ENCODE measurements around the gene PAX2.

PAX2 gene

DNA sequence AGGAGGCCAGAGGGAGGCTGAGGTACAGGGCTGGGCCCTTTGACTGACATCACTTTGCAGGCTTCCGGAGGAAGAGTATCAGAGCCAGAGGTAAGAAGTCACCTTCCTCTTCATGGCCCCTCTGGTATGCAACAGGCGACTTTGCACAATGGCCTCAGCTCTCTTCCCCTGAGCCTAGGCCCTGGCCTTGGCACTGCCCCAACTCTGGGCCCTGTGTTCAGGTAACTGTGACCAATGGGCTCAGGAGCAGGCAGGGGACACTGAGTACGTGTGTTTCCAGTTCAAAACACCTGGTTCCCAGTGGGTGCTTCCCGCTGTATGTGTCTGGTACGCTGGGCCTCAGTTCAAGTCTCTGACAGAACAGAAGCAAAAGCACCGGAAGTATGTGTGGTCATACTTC, 12.1 kb upstream of the PAX2 start:
- no peak for DNase-seq (ENCODE audit: low read depth, low spot score)
- H3K4me3 ChIP-seq (ENCODE audit: low read length), result no peak overlapping the region
- WGBS (ENCODE audit: insufficient coverage, insufficient read length), result no CpG with 5 or more reads among the region's 6 CpGs
- no peaks in the 10 kb centered on the region for H3K36me3 ChIP-seq (ENCODE audit: control insufficient read depth, insufficient read depth, low read length)
- peaks cover 4% of the 10 kb centered on the region; the same call in 1 of the 2 replicates for H3K4me1 ChIP-seq (ENCODE audit: control insufficient read depth, insufficient read depth, low read length)
- peaks cover 96% of the 10 kb centered on the region for H3K27me3 ChIP-seq (ENCODE audit: control insufficient read depth, insufficient read depth, low read length)
- H3K9me3 ChIP-seq (ENCODE audit: control insufficient read depth, insufficient read depth, low read length), result no peaks in the 10 kb centered on the region
- H3K27ac ChIP-seq (ENCODE audit: low read length), result no peak overlapping the region

DNA sequence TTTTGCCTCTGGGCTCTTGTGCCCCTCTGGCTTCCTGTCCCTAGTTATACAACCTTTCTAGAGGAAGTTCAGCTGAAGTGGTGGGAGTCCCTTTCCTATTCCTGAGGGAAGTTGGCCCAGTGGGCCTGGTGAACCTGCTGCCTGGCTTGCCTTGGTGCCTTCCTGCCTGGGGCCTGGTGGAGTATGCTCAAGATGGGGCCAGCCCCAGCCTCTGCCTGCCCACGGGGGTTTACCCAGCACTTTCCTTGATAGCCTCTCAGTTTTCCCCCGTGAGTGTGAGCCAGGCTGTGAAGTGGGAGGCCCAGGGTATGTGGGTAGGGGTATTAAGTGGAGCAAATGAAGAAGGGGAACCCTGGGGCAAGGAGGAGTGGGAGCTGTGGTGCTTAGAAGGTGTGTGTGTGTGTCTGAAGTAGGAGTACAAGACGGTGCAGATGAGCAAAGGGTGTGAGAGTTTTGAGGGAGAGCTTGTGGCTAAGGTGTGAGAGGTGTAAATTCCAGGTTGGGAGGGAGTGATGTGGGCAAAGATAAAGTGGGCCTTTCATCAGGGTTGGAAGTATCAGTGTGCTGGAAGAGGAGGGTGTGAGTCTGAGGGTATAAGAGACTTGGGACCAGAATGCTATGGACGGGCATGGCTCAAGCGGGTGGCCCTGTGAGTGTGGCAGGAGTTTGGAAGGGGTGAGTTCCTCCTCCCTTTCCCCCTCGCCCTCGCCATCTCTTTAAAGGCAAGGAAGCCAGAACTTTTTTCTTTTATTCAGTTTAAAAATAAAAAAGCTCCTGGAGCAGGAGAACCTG, 10.9 kb upstream of the PAX2 start:
- Histone ChIP-seq H3K4me3 (ENCODE audit: low read length) (no peak overlapping the region), H3K4me1 (ENCODE audit: control insufficient read depth, insufficient read depth, low read length) (peaks cover 6% of the 10 kb centered on the region; the same call in 1 of the 2 replicates), H3K9me3 (ENCODE audit: control insufficient read depth, insufficient read depth, low read length) (no peaks in the 10 kb centered on the region), H3K27me3 (ENCODE audit: control insufficient read depth, insufficient read depth, low read length) (peaks cover 98% of the 10 kb centered on the region), H3K36me3 (ENCODE audit: control insufficient read depth, insufficient read depth, low read length) (no peaks in the 10 kb centered on the region), H3K27ac (ENCODE audit: low read length) (no peak overlapping the region)
- WGBS (ENCODE audit: insufficient coverage, insufficient read length), result no CpG with 5 or more reads among the region's 7 CpGs
- DNase-seq (ENCODE audit: low read depth, low spot score), result no peak

DNA sequence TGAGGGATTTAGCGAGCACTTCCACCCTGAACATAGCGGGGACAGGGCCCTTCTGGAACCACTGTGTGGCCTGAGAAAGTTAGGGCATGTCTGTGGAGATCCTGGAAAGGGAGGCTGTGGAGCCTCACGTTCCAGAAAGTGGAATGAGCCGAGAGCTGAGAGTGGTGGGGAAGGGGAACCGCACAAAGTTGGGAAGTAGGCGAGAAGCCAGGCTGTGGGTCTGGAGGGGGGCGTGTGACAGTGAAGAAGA, 10.4 kb upstream of the PAX2 start:
- H3K36me3 ChIP-seq (ENCODE audit: control insufficient read depth, insufficient read depth, low read length), result no peaks in the 10 kb centered on the region
- H3K27ac ChIP-seq (ENCODE audit: low read length), result no peak overlapping the region
- no peak for DNase-seq (ENCODE audit: low read depth, low spot score)
- H3K4me3 ChIP-seq (ENCODE audit: low read length), result no peak overlapping the region
- H3K27me3 ChIP-seq (ENCODE audit: control insufficient read depth, insufficient read depth, low read length), result peaks cover 98% of the 10 kb centered on the region
- no peaks in the 10 kb centered on the region for H3K9me3 ChIP-seq (ENCODE audit: control insufficient read depth, insufficient read depth, low read length)
- peaks cover 6% of the 10 kb centered on the region; the same call in 1 of the 2 replicates for H3K4me1 ChIP-seq (ENCODE audit: control insufficient read depth, insufficient read depth, low read length)
- no CpG with 5 or more reads among the region's 7 CpGs for WGBS (ENCODE audit: insufficient coverage, insufficient read length)

DNA sequence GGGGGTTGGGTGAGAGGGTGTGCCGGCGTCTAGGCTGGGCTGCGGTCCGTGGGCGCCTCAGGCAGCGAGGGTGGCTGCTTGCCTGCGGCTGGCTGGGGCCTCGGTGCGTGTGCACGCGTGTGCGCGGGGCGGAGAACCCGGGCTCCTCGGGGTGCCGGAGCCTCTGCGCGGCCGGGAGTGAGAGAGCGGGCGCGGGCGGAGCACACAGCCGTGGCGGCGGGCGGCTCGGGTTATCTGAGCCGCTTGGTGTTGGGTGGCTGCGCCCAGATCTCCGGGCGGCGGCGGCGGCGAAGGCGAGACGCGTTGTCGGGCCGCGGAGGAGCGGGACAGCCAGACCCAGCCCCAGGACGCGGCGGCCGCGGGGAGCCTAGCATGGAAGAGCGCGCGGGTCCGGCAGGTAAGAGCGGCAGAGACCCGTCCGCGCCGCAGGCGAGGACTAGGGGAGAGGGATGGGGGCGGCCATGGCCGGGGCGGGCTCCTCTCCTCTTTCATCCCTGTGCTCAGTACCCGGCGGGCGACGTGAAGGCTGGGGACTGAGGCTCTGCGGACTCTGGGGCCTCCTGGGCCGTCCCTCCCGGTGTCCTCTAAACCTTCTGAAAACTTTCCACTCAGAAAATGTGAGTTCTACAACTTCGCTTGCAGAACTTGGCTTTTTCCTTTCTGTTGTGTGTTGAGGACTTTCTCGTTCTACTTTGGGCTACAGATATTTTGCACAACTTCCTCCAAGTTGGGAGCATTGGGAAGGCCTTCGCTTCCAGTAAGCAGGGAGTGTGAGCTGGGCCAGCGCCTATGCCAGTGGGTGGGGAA, 9.8 kb upstream of the PAX2 start:
- Histone ChIP-seq H3K36me3 (ENCODE audit: control insufficient read depth, insufficient read depth, low read length) (no peaks in the 10 kb centered on the region), H3K4me3 (ENCODE audit: low read length) (no peak overlapping the region), H3K27me3 (ENCODE audit: control insufficient read depth, insufficient read depth, low read length) (peaks cover 98% of the 10 kb centered on the region), H3K27ac (ENCODE audit: low read length) (no peak overlapping the region), H3K4me1 (ENCODE audit: control insufficient read depth, insufficient read depth, low read length) (peaks cover 6% of the 10 kb centered on the region; the same call in 1 of the 2 replicates), H3K9me3 (ENCODE audit: control insufficient read depth, insufficient read depth, low read length) (no peaks in the 10 kb centered on the region)
- no peak for DNase-seq (ENCODE audit: low read depth, low spot score)
- WGBS (ENCODE audit: insufficient coverage, insufficient read length), result no CpG with 5 or more reads among the region's 73 CpGs

GRCh38 chr10:100736144-100736808, 9.1 kb upstream of the PAX2 start:
- Histone ChIP-seq H3K27ac (ENCODE audit: low read length) (no peak overlapping the region), H3K4me1 (ENCODE audit: control insufficient read depth, insufficient read depth, low read length) (peaks cover 6% of the 10 kb centered on the region; the same call in 1 of the 2 replicates), H3K36me3 (ENCODE audit: control insufficient read depth, insufficient read depth, low read length) (no peaks in the 10 kb centered on the region), H3K4me3 (ENCODE audit: low read length) (no peak overlapping the region), H3K9me3 (ENCODE audit: control insufficient read depth, insufficient read depth, low read length) (no peaks in the 10 kb centered on the region), H3K27me3 (ENCODE audit: control insufficient read depth, insufficient read depth, low read length) (peaks cover 96% of the 10 kb centered on the region)
- no peak for DNase-seq (ENCODE audit: low read depth, low spot score)
- WGBS (ENCODE audit: insufficient coverage, insufficient read length), result no CpG with 5 or more reads among the region's 6 CpGs

DNA sequence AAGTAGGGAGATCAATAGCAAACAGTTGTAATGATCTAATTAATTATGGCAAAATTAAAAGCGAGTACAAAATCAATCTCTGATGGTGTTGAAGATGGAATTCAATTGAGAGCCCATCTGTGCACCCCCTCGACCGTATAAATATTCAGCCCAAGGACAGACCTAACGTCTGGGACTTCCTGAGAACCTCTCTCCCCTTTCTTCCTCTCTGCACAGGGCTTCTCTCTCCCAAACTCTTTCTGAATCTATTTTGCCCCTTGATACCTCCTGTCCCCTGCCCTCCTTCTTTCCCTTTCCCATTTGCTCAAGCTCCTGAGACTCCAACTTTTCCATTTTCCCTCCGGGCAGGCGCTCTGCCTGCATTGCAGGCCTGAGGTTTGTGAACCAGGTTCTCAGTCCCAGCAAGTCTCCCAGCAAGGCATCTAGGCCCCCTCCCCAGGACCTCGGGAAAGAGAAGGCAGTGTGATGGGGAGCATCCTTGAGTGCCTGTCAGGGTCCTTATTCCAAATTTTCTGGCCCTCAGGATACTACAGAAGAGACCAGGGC, 8.5 kb upstream of the PAX2 start:
- Histone ChIP-seq H3K4me1 (ENCODE audit: control insufficient read depth, insufficient read depth, low read length) (peaks cover 6% of the 10 kb centered on the region; the same call in 1 of the 2 replicates), H3K36me3 (ENCODE audit: control insufficient read depth, insufficient read depth, low read length) (no peaks in the 10 kb centered on the region), H3K27ac (ENCODE audit: low read length) (no peak overlapping the region), H3K4me3 (ENCODE audit: low read length) (no peak overlapping the region), H3K9me3 (ENCODE audit: control insufficient read depth, insufficient read depth, low read length) (no peaks in the 10 kb centered on the region), H3K27me3 (ENCODE audit: control insufficient read depth, insufficient read depth, low read length) (peaks cover 96% of the 10 kb centered on the region)
- WGBS (ENCODE audit: insufficient coverage, insufficient read length), result no CpG with 5 or more reads among the region's 7 CpGs
- no peak for DNase-seq (ENCODE audit: low read depth, low spot score)

DNA sequence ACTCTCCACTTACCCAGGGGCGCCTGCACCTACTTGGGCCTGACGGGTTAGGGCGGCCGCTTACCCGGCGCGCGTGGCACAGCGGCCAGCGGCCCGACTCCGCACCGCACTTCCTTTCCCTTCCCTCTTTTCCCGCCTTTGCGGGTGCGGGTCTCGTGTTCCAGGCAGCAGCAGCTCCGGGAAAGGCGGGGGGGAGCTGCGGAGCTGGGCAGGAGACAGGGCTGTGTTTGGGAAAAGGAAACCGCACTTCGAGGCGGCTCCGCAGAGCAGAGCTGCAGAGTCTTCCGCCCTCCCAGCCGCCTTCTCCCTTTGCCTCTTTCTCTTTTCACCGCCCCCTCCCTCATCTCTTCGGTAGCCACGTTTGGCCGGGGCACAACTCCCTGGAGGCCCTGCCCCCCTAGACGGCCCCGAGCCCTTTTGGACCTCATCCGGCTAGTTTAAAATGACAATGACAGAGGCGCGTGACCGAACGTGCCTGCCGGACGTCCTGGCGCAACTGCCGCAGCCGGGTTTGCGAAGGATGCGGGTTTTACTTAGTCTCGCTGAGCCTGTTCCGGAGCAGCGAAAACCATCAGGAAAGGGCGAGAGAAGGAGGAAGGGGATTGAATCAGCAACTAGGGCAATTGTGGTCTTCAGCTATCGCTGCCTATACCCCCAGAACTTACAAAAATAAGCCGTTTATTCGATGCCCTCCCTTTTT, 7.9 kb upstream of the PAX2 start:
- Histone ChIP-seq H3K4me3 (ENCODE audit: low read length) (no peak overlapping the region), H3K27me3 (ENCODE audit: control insufficient read depth, insufficient read depth, low read length) (peaks cover 96% of the 10 kb centered on the region), H3K36me3 (ENCODE audit: control insufficient read depth, insufficient read depth, low read length) (no peaks in the 10 kb centered on the region), H3K9me3 (ENCODE audit: control insufficient read depth, insufficient read depth, low read length) (no peaks in the 10 kb centered on the region), H3K27ac (ENCODE audit: low read length) (no peak overlapping the region), H3K4me1 (ENCODE audit: control insufficient read depth, insufficient read depth, low read length) (peaks cover 9% of the 10 kb centered on the region; the same call in 1 of the 2 replicates)
- WGBS (ENCODE audit: insufficient coverage, insufficient read length), result no CpG with 5 or more reads among the region's 51 CpGs
- no peak for DNase-seq (ENCODE audit: low read depth, low spot score)

GRCh38 chr10:100738055-100738827, 7.1 kb upstream of the PAX2 start:
- DNase-seq (ENCODE audit: low read depth, low spot score), result no peak
- Histone ChIP-seq H3K9me3 (ENCODE audit: control insufficient read depth, insufficient read depth, low read length) (no peaks in the 10 kb centered on the region), H3K4me1 (ENCODE audit: control insufficient read depth, insufficient read depth, low read length) (peaks cover 9% of the 10 kb centered on the region; the same call in 1 of the 2 replicates), H3K27me3 (ENCODE audit: control insufficient read depth, insufficient read depth, low read length) (peaks cover 95% of the 10 kb centered on the region), H3K4me3 (ENCODE audit: low read length) (no peak overlapping the region), H3K27ac (ENCODE audit: low read length) (no peak overlapping the region), H3K36me3 (ENCODE audit: control insufficient read depth, insufficient read depth, low read length) (no peaks in the 10 kb centered on the region)
- WGBS (ENCODE audit: insufficient coverage, insufficient read length), result no CpG with 5 or more reads among the region's 21 CpGs

DNA sequence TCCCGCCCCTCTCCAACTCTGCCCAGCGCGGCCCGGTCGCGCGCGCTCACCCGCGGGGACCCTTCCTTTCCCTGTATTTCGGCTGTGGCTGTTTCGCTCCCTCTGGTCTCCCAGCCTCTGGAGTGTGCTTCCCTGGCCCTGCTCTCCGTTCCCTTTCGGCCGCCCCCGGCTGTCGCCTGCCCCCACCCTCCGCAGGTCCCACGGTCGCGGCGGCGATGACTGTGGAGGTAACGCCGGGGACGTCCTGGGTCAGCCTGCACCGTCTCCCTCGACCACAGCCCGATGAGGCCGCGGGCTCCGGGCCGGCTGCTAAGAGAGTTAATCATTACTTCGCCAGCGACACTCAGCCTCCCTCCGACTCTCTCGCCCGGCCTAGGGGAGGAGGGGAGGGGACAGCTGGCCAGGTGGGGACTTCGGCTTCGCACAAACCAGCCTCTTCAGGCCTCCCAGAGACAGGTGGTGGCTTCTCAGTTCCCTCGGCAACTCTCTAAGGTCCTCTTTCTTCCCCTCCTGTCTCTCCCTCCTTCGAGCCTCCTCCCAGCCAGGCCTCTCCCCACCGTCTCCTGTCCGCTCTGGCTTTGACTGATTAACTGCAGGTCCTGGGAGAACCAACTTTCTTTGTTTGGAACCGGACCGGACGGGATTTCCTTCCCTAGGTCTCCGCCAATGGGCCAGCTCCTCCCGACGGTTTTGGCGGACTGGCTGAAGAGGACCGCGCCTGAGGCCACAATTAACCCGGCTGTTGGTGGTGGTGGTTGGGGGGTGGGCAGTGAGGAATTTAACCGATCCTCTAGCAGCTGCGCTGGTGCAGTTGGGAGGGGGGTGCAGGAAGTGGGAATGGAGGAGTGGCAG, 5.6 kb upstream of the PAX2 start:
- peaks cover 96% of the 10 kb centered on the region for H3K27me3 ChIP-seq (ENCODE audit: control insufficient read depth, insufficient read depth, low read length)
- no peak overlapping the region for H3K27ac ChIP-seq (ENCODE audit: low read length)
- WGBS (ENCODE audit: insufficient coverage, insufficient read length), result no CpG with 5 or more reads among the region's 56 CpGs
- H3K4me3 ChIP-seq (ENCODE audit: low read length), result peak overlapping the region; percentile 4; the same call in 1 of the 2 replicates
- H3K4me1 ChIP-seq (ENCODE audit: control insufficient read depth, insufficient read depth, low read length), result peaks cover 11% of the 10 kb centered on the region; the same call in 1 of the 2 replicates
- no peaks in the 10 kb centered on the region for H3K9me3 ChIP-seq (ENCODE audit: control insufficient read depth, insufficient read depth, low read length)
- DNase-seq (ENCODE audit: low read depth, low spot score), result no peak
- no peaks in the 10 kb centered on the region for H3K36me3 ChIP-seq (ENCODE audit: control insufficient read depth, insufficient read depth, low read length)

Data from iPS DF 6.9 (cell line).